Epithelial cell of esophagus (primary cell): ENCODE measurements around the gene NAPA.

Experiments
- DNase-seq: peaks from one replicate; pipeline ENCODE4 v3.0.0; 2010; ENCODE audit warnings: low read depth
- H3K4me3 ChIP-seq: 2 replicates; pipeline ENCODE4 v1.5.1; 2011; ENCODE audit warnings: mild to moderate bottlenecking, low read length, control low read depth
- CTCF ChIP-seq: IDR thresholded peaks from 2 replicates; pipeline ENCODE4 v1.5.1; 2011; ENCODE audit warnings: low read depth, mild to moderate bottlenecking, low read length, control low read depth, inconsistent platforms; ENCODE audit not compliant: insufficient read depth; ENCODE audit errors: missing control alignments

Gene NAPA

DNA sequence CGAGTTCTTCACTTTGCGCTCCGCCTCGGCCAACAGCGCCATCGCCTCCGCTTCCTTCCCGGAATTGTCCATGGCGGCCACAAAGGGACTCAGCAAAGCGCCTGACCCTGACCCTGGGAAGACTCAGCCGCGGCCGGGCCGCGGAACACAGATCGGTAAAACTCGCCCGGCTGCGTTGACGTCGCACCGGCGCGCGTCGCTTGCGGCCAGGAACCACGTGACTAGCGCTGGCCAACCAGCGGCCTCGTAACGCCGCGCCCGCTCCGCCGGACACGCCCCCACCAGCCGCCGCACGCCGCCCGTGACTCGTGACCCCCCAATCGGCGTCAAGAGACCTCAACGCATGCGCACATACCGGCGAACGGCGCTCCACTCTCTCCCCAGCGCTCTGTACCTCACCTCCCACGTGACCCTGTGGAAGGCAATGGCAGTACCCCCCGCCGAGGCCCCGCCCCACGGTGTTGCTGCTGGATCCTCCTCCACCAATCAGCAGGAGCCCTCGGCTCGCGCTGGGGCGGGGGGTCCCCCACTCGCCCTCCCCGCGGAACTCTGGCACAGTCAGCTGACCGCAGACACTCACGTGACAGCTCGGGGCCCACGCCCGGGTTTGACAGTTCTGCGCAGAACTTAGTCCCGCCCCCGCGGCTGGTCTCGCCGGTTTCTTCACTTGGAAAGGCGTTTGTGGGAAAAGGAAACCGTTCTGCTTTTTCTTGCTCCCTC, at the start of gene NAPA:
Gene NAPA, minus strand, starts transcription at position 195 of the 720 bp plus-strand sequence. Its CDS starts 123 bp downstream, at position 72.
- TF ChIP-seq CTCF: no peak
- H3K4me3 ChIP-seq: peak within 1 kb of the TSS; percentile 100

GRCh38 chr19:47564081-47564480, 49.2 kb upstream of the NAPA start:
- no peak overlapping the region for H3K4me3 ChIP-seq
- TF ChIP-seq CTCF: no peak
- no peak for DNase-seq

More for the DNA sequence above, at the start of gene NAPA:
- DNase-seq: peak; percentile 100

DNA sequence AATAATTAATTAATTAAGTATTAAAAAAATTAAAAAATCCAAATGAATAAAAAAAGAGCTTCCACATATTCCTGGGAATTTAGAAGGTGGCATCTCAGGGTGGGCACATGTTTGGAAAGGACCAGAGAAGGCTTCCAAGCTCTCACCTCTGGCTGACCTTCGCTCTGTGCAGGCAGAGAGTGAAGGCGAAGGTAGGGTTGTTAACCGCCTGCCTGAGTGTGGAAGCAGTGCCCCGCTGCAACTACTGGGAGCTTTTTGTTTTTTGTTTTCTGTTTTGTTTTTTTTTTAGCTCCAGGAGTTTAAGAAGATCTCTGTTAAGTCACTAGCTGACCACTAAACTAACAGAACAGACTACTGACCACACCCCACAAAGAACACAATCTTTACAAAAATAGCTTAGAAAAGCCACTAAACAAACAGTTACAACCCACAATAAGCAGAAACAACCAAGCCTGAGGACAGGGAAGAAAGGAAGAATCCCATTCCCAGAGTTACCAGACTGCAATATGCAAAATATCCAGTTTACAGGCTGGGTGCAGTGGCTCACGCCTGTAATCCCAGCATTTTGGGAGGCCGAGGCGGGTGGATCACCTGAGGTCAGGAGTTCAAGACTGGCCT, 46.7 kb upstream of the NAPA start:
- no peak overlapping the region for H3K4me3 ChIP-seq
- TF ChIP-seq CTCF: no peak
- no peak for DNase-seq

DNA sequence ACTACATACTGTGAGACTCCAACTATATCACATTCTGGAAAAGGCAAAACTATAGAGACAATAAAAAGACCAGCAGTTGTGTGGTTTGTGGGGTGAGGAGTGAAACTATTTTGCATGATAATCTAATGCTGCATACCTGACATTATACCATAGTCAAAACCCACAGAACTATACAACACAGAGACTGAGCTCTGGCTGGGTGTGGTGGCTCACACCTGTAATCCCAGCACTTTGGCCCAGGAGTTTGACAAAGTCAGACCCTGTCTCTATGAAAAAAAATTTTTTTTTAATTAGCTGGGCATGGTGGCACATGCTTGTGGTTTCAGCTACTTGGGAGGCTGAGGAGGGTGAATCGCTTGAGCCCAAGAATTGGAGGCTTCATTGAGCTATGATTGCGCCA, 46.1 kb upstream of the NAPA start:
- TF ChIP-seq CTCF: no peak
- DNase-seq: no peak

GRCh38 chr19:47550129-47550528, 35.3 kb upstream of the NAPA start:
- DNase-seq: no peak
- no peak for TF ChIP-seq CTCF
- no peak overlapping the region for H3K4me3 ChIP-seq

More for the DNA sequence above, 46.1 kb upstream of the NAPA start:
- H3K4me3 ChIP-seq: no peak overlapping the region

GRCh38 chr19:47549261-47549862, 34.5 kb upstream of the NAPA start:
- no peak overlapping the region for H3K4me3 ChIP-seq
- no peak for TF ChIP-seq CTCF
- no peak for DNase-seq

DNA sequence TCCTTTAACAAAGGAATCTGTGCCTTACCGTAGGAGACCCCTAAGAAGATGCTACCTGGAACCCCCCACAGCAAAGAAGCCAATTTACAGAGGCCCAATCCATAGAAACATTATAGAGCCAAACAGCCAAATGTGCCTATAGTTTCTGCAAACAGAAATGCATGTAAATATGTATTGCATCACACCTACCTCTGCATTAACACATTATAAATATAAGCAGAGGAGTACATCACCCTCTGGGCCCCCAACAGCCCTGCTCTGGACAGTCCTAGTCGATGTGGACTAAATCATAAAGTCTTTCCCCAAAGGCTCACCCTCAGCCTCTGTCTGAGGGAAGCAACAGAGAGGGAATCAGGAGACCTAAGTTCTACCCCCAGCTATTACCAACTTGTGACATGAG, 32.3 kb upstream of the NAPA start:
- H3K4me3 ChIP-seq: no peak overlapping the region
- no peak for DNase-seq
- TF ChIP-seq CTCF: no peak
